Astrocyte (in vitro differentiated cells and primary cell): Measurements from ENCODE around the gene BAIAP3.

Source experiments
- CTCF ChIP-seq: IDR thresholded peaks from 2 replicates; pipeline ENCODE4 v1.5.1; 2011; ENCODE audit warnings: low read depth, mild to moderate bottlenecking, inconsistent platforms, low read length, moderate library complexity; ENCODE audit not compliant: insufficient read depth
- EZH2 ChIP-seq: IDR thresholded peaks from 2 replicates; pipeline ENCODE4 v1.6.1; 2012; ENCODE audit warnings: mild to moderate bottlenecking, low read length, inconsistent platforms; ENCODE audit not compliant: insufficient read depth

DNA sequence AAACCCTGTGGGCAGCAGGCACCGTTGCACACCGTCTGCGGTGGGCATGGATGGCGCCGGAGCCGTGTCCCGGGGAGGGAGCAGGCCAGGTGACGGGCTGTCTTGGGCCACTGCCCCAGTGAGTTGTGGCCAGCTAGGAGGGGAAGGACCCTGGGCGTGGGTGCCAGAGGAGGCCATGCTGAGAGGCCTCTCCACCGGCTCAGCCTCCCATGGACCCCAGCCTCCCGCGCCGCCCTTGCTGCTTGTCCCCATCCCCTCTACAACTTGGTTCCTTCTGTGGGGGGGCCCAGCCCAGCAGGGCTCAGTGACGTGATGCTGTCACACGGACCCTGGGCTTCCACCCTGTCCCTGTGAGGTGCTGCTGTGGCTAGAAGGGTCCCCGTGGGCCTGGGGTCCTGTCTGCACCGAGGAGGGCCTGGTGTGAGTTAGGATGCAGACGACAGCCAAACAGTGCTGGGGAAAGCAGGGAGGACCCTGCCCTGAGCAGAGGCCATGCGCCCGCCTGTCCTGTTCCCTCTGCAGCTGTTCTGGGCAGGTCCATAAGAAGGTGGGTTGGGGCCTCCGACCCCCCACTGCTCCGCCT, 12.7 kb upstream of the BAIAP3 start:
- TF ChIP-seq CTCF (no peak), EZH2 (no peak)
